NCI-H2227 (cell line): ENCODE measurements around the gene DESI1.
A peak's percentile ranks its signal among the peaks of the same experiment; 100 is the strongest.
"Not testable (repeated sequence)": the region's sequence is repeated elsewhere in the genome, so short reads cannot be mapped to it uniquely, and the experiment has no call there.

ENCODE experiments used
- DNase-seq: peaks from one replicate; lab custom pipeline; 2025; ENCODE audit not compliant: unreplicated experiment; lab: John Stamatoyannopoulos, UW

DESI1 gene

DNA sequence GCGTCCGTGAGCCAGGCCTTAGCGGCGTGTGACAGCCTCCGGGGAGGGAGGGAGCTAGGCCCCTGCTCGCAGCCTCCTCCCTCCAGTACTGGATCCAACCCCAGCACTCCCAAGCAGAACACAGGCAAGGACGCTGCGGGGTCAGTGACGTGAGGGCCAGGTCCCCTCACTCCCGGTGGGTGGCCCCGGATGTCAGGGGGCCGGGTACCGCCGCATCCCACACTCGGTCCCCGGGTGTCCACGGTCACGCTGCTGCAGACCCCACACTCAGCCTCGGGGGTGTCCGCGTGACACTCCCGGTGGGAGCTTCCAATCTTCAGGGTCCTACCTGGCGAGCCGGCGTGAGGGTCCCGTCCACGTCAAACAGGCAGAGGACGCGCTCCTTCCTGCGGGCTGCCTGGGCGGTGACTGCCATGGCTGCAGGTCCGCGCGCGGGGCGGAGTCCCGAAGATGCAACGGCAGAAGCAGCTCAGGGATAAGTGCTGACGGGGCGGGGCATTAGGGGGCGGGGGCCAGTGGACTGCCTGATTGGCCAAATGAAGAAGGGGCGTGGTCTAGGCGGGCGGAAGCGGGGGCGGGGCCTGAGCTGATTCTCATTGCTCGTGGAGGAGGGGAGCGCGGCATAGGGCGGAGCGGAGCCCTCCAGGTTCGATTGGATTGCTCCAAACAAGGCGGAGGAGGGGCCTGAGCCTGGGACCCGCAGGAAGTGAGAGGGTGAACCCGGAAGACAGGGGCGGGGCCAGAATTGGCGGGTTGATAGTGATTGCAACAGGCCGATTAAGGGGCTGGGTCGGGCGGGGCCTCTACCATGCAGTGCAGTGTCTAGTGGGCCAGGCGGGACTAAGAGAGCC is 31.2 kb downstream of the DESI1 start, which contains the start of gene PMM1:
Gene PMM1, minus strand, starts transcription at position 450 of the 851 bp plus-strand sequence. Its CDS starts 35 bp downstream, at position 415.
- DNase-seq: peak; percentile 98

DNA sequence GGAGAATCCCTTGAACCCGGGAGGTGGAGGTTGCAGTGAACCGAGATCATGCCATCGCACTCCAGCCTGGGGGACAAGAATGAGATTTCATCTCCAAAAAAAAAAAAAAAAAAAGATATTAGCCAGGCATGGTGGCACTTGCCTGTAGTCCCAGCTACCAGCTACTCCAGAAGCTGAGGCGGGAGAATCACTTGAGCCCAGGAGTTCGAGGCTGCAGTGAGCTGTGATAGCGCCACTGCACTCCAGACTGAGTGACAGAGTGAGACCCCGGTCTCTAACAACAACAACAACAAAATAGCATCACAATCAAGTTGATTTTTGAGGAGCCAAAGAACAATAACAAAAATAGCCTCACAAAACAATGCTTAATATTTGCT is 33.5 kb downstream of the DESI1 start:
- no peak for DNase-seq

DNA sequence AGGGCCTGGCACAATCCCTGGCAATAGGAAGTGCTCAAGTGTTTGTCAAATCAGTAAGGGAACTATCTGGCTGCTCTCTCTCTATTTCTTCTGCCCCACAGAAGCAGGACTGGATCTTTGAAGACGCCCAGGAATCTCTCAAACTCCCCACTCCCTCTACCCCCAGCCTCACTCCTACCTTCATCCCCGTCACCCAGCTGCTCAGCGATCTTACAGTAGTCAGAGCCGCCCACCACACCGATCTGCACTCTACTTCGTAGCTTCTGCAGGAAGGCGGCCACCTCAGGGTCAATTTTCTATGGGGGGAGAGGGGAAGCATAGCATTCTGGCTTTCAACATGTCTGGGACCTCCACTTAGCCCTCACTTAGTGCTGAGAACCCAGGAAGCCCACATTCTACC is 34.9 kb downstream of the DESI1 start:
- DNase-seq: no peak

DNA sequence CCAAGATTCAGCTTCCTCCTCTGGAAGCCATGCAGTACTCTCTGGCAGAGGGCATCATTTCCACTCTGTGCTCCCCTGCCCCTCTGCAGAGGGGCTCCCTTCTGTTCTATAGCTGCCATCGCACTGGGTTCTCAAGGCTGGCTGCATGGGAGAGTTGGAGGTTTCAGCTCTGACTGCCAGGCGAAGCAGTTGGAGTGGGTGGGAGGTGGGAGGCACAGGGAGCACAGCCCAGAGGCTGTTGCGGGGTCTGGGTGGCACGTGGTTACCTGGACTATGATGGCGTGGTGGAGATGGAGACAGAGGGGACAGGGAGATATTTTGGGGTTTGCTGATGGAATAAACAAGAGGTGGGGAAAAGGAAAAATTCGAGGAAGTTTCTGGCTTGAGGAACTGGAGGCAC is 36.0 kb downstream of the DESI1 start:
- no peak for DNase-seq

DNA sequence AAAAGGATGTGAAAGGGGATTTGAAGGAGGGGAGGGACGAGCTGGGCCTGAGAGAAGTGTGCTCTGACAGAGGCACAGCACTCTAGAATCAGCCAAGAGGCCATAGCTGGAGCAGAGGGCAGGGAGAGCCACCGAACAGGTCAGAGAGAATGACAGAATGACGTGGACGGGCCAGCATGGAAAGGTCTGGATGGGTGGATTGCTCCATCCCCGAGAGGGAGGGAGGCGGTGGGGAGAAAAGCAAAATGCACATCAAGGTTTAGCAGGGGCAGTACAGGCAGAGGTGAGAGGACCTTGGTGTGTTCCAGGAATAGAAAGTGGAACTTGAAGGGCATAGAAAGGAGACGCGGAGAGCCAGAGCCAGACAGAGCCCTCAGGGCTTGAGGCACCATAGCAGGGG is 38.1 kb downstream of the DESI1 start:
- no peak for DNase-seq

DNA sequence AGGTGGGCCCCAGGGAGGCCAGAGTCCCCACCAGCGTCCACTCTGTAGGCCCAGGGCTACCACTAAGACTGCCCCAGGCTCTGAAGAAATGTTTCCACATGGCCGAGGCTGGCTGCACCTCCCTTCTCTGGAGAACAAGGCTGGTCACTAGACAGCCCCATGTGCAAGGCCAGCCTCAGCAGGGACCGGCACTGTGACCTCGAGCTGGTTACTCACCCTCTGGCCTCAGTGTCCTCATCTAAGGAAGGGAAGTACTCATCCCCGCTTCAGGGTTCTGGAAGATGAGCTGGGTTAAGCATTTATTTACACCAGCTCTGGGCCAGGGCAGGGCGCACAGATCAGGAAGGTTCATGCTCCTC is 40.9 kb downstream of the DESI1 start:
- DNase-seq: no peak

DNA sequence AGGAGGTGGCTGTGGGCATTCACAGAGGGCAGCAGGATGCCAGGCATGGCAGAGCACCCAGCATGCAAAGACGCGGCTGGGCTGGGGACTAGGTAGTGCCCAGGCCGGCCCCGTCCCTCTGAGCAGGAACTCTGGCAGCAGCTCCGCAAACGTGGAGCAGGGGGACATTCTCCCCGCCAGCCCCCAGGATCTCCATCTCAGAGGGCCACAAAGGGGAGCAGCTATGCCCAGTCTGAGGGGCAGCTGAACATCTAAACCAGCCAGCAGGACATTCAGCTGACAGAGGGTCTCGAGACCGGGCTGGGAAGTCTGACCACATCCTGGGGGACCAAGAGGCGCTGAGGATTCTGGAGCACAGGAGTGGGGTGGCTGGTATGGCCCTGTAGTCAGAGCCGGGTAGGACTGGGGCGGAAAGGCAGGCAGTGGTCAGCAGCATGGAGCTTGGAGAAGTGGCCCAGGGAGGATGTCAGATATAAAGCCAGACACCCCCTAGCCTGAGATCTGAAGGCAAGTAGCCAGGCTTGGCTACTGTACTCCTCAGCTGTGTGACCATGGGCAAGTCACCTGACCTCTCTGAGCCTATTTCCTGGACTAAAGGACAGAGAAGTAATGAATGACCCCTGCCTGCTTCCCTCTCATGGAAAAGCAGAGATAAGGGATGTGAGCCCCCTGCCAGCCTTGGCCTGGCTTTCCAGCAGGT is 41.4 kb downstream of the DESI1 start:
- no peak for DNase-seq

DNA sequence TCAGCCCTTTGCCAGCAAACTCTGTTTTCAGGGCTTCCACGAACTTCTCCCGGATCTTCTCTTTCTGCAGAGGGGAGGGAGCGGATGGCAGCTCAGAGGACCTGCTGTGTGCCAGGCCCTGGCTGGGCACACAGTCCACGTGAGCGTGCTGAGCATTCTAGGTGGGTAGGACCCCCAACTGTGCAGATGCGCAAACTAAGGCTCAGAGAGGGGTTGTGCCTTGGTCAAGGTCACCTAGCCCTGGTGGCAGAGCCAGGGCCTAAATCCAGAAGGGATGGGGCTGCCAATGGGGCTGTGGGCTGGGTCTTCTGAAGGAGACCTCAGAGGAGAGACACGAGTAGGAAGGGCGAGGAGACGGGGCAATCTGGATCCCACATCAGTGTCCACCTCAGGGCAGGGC is 42.0 kb downstream of the DESI1 start:
- DNase-seq: no peak

DNA sequence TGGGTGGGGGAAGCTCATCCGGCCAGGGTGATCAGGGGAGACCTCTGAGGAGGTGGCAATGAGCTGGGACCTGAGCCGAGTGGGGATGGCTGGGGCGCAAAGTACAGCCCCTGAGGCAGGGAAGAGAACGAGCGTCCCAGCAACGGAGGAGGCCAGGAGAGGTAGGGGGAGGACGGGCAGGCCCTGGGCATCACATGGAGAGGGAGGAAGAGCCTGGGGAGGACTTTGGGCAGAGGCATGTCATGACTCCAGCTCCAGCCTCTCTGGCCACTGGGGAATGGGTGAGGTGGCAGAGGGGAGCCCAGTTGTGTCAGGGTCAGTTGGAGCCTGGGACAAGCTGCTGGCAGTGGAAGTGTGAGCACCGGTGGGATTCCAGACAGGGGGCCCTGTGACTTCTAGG is 42.7 kb downstream of the DESI1 start:
- no peak for DNase-seq

DNA sequence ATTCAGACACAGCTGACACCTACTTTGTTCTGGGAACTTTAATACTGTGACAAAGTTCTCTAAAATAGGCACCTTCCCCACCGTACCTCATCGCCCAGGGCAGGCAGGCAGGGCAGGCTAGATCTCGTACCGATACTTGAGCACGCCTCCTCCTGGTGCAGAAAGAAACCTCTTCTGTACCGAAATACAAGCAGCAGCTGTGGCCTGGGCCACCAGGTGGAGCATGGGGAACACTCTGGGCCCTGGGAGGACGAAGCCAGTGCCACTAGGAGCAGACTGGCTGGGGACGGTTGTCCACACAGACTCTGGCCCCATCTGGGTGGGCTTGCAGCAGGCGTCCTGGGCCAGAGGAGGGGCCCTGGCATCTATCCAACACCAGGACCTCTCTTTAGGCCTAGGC is 44.0 kb downstream of the DESI1 start:
- DNase-seq: peak; percentile 14

DNA sequence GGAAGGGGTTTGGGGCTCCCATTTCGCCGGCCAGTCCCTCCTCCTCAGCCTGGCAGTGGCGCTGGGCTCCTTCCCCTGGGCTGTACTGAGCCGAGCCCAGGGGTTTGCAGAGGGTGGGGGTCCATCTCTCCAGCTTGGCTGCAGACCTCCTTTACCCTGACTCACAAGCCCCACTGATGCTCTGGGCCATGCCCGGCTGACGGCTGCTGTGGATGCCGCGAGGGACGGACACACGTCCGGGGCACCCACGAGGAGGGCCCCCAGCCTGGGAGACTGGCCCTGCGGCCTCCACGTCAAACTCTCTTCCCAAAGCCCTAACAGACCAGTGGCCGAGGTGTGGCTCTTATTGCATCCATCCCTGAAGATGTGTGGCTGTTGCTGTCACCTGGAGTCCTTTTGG is 45.3 kb downstream of the DESI1 start:
- no peak for DNase-seq

DNA sequence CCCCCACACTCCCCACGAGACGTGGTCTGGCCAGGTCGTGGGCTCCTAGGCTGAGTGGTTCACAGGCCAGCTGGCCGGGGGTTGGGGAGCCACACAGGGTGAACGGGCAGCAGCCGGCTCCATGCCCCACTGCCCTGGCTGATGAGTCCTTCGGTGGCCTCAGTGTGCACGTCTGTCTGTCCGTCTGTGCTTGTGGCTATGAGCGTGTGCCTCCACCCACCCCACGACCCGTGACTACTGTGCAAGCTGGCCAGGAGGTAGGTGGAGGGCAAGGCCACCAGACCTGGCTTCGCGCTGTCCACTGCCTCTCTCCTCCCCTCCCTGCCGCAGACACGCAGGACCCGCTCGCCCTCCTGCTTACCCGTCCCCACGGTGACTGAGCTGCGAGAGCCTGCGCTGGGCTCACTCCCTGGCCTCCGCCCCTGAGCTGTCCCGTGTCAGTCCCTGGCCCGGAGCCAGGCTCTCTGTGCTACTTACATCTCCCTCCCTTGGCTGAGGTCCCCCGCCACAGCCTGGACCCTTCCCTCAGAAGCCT is 45.9 kb downstream of the DESI1 start:
- no peak for DNase-seq

DNA sequence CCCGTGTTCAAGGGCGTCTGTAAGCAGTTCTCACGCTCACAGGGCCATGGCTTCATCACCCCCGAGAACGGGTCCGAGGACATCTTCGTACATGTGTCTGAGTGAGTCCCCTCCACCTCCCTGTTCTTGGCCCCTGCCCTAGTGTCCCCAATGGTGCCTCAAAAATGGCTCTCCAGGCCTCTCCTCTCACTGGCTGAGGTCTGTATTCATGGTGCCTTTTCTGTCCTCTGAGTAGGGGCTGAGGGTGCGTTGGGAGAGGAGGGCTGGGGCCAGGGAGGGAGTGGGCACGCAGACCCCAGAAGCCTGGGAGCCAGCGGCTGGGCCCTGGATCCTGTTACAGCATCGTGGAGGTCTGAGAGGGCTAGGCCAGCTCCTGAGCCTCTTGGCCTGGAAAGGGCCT is 47.2 kb downstream of the DESI1 start:
- no peak for DNase-seq

DNA sequence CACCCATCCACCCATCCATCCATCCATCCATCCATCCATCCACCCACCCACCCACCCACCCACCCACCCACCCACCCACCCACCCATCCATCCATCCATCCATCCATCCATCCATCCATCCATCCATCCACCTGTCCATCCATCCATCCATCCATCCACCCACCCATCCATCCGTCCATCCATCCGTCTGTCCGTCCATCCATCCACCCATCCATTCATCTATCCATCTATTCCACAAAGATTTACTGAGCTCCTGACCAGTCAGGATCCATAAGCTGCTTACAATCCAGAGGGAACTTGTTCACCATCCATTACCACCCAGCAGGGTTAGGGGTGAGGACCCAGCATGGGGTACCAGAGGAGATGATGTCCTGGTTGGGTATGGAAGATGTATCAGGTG is 48.5 kb downstream of the DESI1 start:
- not testable (repeated sequence) for DNase-seq

DNA sequence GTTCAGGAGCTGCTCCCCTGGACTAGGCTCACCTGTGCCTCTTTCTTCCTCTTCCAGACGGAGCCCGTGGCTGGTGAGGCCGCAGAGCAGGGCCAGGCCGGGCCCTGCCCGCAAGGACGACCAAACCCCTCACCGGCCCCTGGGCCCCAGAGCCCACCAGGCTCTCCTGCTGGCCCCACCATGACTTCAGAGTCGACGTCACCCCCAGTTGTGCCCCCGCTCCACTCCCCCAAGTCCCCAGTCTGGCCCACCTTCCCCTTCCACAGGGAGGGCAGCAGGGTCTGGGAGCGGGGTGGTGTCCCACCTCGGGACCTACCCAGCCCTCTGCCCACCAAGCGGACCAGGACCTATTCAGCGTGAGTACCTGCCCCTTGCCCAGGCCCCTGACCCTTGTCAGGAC is 49.1 kb downstream of the DESI1 start:
- no peak for DNase-seq

DNA sequence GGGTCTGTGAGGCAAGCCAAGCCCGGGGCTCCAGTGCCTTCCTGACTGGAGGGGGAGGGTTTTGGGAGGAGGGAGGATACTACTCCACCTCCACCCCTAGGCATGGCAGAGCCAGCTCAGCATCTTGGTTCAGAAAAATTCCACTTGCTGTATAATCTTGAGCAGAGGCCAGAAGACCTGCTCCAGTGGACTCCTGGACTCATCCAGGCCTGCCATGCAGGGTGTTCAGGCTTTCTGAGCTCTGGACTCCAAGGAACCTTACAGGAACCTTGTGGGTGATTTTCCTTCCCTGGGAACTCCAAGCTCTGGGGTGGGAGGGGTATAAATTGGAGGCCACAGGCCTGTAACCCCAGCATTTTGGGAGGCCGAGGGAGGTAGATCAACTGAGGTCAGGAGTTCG is 50.6 kb downstream of the DESI1 start:
- DNase-seq: no peak

DNA sequence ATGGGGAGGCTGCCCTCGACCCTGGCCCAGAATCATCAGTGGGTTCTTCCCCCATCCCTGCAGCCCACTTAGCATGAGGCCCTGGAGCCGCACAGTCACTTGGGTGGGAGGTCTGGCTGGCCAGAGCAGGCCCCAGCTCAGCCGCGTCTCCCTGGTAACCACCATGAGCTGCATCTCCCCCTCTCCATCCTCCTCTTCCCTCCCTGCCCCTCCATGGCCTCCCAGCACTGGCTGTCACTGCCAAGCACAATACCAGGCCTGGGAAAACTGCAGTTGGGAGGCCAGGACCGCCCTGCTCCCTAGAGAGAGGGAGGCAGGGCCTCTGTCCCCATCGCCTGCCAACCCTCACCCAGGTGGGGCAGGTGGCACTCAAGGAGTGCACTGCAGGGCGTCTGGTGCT is 52.0 kb downstream of the DESI1 start:
- DNase-seq: peak; percentile 25

DNA sequence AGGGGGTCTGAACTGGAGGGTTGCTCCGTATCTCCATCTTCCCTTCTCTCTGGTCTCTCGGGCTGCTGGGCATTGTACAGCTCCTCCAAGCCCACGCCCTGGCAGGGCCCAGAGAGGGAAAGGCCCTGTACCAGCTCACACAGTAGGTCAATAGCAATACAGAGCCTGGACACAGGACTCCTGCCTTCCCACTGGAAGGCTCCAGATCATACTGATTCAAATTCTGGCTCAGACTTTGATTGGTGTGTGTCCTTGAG is 53.4 kb downstream of the DESI1 start:
- DNase-seq: no peak

DNA sequence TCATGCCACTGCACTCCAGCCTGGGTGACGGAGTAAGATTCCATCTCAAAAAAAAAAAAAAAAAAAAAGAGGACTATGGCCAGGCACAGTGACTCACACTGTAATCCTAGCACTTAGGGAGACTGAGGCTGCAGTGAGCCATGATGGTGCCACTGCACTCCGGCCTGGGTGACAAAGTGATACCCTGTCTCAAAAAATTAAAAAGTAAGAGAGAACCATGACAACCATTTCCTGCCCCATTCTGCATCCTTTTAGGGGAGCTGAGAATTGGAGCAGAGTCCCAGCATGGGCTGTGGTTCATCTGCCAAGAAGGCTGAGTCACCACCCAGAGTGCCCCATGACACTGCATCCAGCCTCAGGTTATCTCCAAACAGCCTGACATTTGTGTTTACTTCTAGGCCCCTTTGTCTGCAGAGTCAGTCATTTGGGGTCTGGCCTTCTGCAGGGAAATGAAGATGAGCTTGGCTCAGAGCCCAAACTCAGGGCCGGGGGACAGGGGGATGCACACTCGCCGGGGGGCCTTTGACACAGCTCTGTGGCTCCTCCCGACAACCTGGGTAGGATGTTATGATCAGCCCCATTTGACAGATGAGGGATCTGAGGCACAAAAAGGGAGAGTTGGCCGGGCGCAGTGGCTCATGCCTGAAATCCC is 55.3 kb downstream of the DESI1 start:
- peak; percentile 15 for DNase-seq

DNA sequence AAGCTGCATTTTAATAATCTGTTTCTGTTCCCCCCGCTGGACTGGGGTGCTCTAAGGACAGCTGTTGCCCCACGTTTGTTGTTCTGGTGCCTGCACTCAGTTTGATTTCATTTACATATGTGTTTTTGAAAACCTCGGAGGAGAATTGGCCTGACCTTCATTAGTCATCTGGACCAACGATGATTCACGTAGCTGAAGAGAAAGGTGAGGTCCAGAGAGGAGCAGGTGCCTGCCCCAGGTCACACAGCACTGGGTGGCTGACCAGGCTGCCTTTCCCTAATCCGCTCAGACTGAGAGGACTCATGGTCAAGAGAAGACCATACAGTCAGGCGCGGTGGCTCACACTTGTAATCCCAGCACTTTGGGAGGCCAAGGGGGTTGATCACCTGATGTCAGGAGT is 56.3 kb downstream of the DESI1 start:
- DNase-seq: no peak

DNA sequence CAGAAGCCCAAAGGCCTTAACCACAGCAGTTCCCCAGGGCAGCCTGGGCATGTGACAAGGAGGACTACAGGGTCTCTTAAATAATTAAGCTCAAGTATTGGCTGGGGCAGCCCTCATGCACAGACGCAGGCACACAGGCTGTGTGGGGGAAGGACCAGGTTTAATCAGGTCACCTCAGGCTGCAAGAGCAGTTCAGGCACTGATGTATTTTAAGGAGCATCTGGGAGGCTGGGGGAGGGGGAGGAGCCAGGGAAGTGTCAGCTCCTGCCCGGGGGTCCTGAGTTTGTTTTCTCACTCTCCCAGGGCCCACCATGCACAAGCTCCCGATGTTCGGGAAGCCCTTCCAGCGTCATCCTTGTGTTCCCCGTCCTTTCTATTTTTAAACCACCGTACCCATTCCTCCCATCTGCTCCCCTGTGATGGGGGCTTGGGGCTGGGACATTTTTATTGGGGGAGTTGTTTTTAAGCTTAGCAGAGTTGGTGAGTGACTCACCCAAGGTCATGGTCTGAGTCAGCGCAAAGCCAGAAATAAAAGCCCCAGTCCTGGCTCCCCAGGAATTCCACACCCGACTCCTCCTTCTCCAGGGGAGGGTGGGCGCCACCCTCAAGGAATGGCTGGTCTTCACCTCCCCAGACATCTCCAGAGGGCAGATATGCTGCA is 57.7 kb downstream of the DESI1 start:
- DNase-seq: no peak

DNA sequence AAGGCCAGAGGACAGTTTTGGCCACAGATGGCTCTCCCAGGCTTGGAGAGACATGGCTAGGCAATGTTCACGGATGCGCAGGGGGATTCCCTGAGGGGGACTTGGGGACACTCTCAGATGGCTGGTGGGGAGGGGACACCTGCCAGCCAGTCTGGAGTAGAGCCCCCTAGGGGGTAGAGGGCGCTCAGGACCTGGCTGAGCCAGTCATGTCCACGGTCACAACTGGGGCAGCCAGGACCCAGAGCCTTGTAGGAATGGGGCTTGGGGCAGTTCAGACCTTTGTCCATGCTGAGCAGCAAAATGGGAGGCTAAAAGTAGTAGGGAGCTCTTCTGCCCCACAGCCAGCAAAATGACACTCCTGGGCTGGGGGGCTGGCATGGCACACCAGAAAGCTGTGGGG is 58.4 kb downstream of the DESI1 start:
- no peak for DNase-seq
